Erythroblast (primary cell): ENCODE results near the gene COPS7A.
A peak's percentile ranks its signal among the peaks of the same experiment; 100 is the strongest.
"Not testable (repeated sequence)": the region's sequence is repeated elsewhere in the genome, so short reads cannot be mapped to it uniquely, and the experiment has no call there.

Source experiments
- DNase-seq, 2 experiments: peaks; one replicate each; lab custom pipeline; 2025; lab: John Stamatoyannopoulos, UW
- GATA1 ChIP-seq: IDR thresholded peaks from 2 replicates; pipeline ENCODE4 v1.6.1; 2011; ENCODE audit warnings: low read depth, mild to moderate bottlenecking, control low read depth, low read length, moderate library complexity
- POLR2A ChIP-seq: IDR thresholded peaks from 2 replicates; pipeline ENCODE4 v1.6.1; 2011; ENCODE audit warnings: mild to moderate bottlenecking, low read length

The COPS7A gene

GRCh38 chr12:6716874-6717437, 6.9 kb upstream of the COPS7A start:
- TF ChIP-seq GATA1 (no peak), POLR2A (no peak)
- DNase-seq = no peak

- TF ChIP-seq POLR2A = no peak
- no peak for TF ChIP-seq GATA1
- peak; percentile 71 to 86 for DNase-seq
Measured at GRCh38 chr12:6722863-6723262, 983 bp upstream of the COPS7A start.

GRCh38 chr12:6724409-6724797, 557 bp downstream of the COPS7A start:
- TF ChIP-seq GATA1 (no peak), POLR2A (no peak)
- DNase-seq = peak in 1 of 2 experiments; percentile 62

- no peak for DNase-seq
- no peak for TF ChIP-seq POLR2A
- no peak for TF ChIP-seq GATA1
Measured at GRCh38 chr12:6725350-6725749, 1.5 kb downstream of the COPS7A start.

GRCh38 chr12:6729186-6729585, 5.3 kb downstream of the COPS7A start:
- no peak for TF ChIP-seq GATA1
- no peak for TF ChIP-seq POLR2A
- no peak for DNase-seq

GRCh38 chr12:6730169-6730568, 6.3 kb downstream of the COPS7A start:
- no peak for TF ChIP-seq POLR2A
- TF ChIP-seq GATA1 = no peak

GRCh38 chr12:6734506-6735387, 10.9 kb downstream of the COPS7A start:
- DNase-seq = no peak
- peak; percentile 4 for TF ChIP-seq POLR2A
- TF ChIP-seq GATA1 = no peak

More at GRCh38 chr12:6730169-6730568, 6.3 kb downstream of the COPS7A start:
- no peak for DNase-seq

GRCh38 chr12:6735448-6736191, 11.8 kb downstream of the COPS7A start:
- DNase-seq = peak; percentile 51 to 69
- TF ChIP-seq GATA1 (no peak), POLR2A (peak; percentile 13)

GRCh38 chr12:6736754-6737153, 12.9 kb downstream of the COPS7A start:
- no peak for DNase-seq
- TF ChIP-seq GATA1 = no peak
- no peak for TF ChIP-seq POLR2A

- DNase-seq = not testable (repeated sequence)
Measured at GRCh38 chr12:6742080-6742479, 18.2 kb downstream of the COPS7A start.

GRCh38 chr12:6742834-6743233, 19.0 kb downstream of the COPS7A start:
- TF ChIP-seq GATA1 (no peak), POLR2A (no peak)
- no peak for DNase-seq

- DNase-seq = not testable (repeated sequence)
Measured at GRCh38 chr12:6743300-6743699, 19.5 kb downstream of the COPS7A start.

GRCh38 chr12:6745741-6746525, 22.1 kb downstream of the COPS7A start:
- no peak for DNase-seq
- TF ChIP-seq POLR2A (no peak), GATA1 (no peak)

GRCh38 chr12:6747216-6747615, 23.4 kb downstream of the COPS7A start:
- no peak for DNase-seq
- no peak for TF ChIP-seq POLR2A
- no peak for TF ChIP-seq GATA1
